Omental fat pad (tissue), 4 donors: ENCODE results near the gene RIOK1. TPM values are rescaled to one million over a fixed set of nuclear protein-coding genes. Genes with fewer than 3 reads are reported as not detected.

ENCODE experiments used
- ATAC-seq: fragments of 150-250 bp; one replicate; pipeline ENCODE4 v1.9.1; 2016; ENCODE audit warnings: mild to moderate bottlenecking, moderate library complexity; ENCODE audit not compliant: low FRiP score
- DNase-seq: peaks from one replicate; pipeline ENCODE4 v3.0.0-alpha.2; 2019; ENCODE audit warnings: low spot score
- total RNA-seq, 4 donors: library from RNA; depleted of rRNA; stranded (reverse); fragments of >200 nt; gene quantifications; one replicate each; pipeline ENCODE4 v1.1.0, GENCODE V29; 2016
- TF ChIP-seq, protein P1 (sequence below), 3 donors: fragments of 450-650 bp; IDR thresholded peaks; one replicate each; pipeline ENCODE4 v1.5.1; 2016 to 2017; ENCODE audit warnings: antibody characterized with exemption in 3 of 3, mild to moderate bottlenecking in 3 of 3, moderate library complexity in 2 of 3

Gene RIOK1
- total RNA-seq, 4 donors from 2014 or later, result 18.1 to 44.8 (median 23.7) TPM

GRCh38 chr6:7410851-7411250 is 21.2 kb downstream of the RIOK1 start:
- TF ChIP-seq, protein P1, sequence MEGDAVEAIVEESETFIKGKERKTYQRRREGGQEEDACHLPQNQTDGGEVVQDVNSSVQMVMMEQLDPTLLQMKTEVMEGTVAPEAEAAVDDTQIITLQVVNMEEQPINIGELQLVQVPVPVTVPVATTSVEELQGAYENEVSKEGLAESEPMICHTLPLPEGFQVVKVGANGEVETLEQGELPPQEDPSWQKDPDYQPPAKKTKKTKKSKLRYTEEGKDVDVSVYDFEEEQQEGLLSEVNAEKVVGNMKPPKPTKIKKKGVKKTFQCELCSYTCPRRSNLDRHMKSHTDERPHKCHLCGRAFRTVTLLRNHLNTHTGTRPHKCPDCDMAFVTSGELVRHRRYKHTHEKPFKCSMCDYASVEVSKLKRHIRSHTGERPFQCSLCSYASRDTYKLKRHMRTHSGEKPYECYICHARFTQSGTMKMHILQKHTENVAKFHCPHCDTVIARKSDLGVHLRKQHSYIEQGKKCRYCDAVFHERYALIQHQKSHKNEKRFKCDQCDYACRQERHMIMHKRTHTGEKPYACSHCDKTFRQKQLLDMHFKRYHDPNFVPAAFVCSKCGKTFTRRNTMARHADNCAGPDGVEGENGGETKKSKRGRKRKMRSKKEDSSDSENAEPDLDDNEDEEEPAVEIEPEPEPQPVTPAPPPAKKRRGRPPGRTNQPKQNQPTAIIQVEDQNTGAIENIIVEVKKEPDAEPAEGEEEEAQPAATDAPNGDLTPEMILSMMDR (IDR thresholded peaks at IDR 0.05), result no peak
- ATAC-seq (no peak), DNase-seq (no peak)

DNA sequence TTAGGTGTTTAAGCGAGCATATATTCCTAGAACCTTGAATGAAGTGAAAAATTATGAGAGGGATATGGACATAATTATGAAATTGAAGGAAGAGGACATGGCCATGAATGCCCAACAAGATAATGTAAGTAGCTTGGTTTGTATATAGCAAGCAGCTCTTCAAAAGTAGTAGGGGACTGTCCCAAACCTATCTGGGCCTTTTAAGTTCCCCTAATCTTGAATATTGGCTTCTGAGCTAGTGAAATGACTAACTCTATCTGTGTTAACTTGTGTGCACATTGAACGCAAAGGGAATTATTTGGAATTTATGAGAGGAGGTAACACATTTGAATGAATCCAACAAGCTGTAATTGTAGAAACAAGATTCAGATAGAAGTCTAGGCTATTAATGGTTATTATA is 21.7 kb downstream of the RIOK1 start:
- TF ChIP-seq, protein P1 (IDR thresholded peaks at IDR 0.05), result no peak
- ATAC-seq (no peak), DNase-seq (no peak)

GRCh38 chr6:7413151-7413823 is 23.7 kb downstream of the RIOK1 start:
- ATAC-seq, result no peak

GRCh38 chr6:7414811-7415210 is 25.2 kb downstream of the RIOK1 start:
- no peak for DNase-seq
- ATAC-seq, result peak; percentile 93
- TF ChIP-seq, protein P1 (IDR thresholded peaks at IDR 0.05), result no peak

More at GRCh38 chr6:7413151-7413823, 23.7 kb downstream of the RIOK1 start:
- TF ChIP-seq, protein P1 (IDR thresholded peaks at IDR 0.05), result no peak
- DNase-seq, result no peak

GRCh38 chr6:7417684-7418083 is 28.1 kb downstream of the RIOK1 start:
- DNase-seq (no peak), ATAC-seq (no peak)
- TF ChIP-seq, protein P1 (IDR thresholded peaks at IDR 0.05), result no peak

DNA sequence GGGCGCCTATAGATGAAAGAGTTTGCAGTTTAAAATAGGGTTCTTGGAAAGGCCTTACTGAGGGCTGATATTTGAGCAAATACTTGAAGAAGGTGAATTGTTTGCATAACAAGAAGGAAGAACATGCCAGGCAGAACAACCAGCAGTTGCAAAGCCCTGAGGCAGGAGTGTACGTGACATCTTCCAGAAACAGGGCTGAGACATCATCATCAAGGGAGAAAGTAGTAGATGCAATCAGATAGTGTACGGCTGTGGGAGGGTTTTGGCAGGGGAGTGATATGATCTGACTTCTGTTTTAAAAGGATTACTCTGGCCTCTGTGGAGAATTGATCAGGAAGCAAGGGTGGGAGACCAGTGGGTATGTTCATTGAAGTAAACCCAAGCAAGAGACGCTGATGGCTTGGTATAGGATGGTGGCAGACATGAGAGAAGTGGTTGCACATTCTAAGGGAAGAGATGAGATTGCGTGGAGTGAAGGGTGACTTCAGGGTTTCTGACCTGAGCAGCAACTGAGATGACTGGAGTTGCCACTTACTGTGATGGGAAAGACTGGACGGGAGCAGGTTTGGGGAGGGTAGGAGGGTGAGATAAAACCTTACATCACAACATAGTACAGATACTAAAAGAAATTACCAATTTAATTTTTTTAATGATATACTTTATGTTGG is 28.8 kb downstream of the RIOK1 start:
- DNase-seq (no peak), ATAC-seq (no peak)
- TF ChIP-seq, protein P1 (IDR thresholded peaks at IDR 0.05), result no peak

DNA sequence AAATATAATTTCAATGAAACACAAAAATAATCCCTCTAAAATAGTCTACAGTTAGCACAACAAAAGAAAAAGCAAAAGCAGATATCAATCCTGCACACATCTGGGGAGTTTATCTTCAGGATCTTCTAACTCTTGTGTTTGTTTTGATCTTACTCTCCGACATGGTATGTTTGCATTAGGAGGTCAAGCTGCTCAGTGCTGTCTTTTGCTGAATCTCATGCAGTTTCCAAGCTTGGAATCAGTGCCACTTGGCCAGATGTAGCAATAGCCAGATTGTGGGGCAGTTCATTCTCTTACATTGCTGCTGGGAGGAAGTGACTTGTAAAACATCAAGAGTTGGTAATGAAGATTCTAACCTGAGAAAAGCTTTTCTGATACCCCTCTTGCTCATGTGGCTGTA is 29.5 kb downstream of the RIOK1 start:
- DNase-seq (no peak), ATAC-seq (no peak)
- TF ChIP-seq, protein P1 (IDR thresholded peaks at IDR 0.05), result no peak
